ENCODE data around the gene OR10H3. TPM values are rescaled to one million over a fixed set of nuclear protein-coding genes. Genes with fewer than 3 reads are reported as not detected.

Gene OR10H3
- total RNA-seq, 1 experiment from 2014 or later = not detected

DNA sequence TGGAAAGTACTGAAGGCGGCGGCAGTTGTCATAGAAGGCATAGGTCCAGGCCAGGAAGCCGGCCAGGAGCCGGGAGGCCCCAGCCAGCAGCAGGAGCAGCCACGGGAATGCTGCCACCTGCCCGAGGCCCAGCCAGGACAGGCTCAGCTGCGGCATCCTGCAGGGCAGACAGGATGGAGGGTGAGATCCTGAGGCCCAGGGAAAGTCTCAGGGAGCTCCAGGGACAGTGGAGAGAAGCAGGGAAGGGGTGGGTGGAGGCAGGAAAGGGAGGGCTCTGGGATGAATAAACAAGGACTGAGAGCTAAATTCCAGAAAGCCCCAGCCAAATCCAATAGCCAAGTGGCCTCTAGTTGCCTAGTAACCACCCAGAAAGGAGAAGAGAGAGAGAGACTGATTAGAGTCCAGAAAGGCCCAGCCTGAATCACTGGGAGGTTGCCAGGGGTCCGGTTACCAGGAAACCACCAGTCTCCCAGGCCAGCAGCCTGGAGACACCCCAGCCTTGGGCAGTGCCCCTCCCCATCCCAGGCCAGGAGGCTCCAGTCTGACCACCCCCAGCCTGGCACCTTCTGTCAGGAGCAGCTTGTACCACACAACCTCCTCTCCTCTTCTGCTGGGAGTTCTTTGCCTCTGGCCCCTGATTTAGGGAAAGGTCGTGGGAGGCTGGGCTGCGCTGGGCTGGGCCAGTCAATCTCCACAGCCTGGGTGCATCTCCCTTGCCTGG is 42.1 kb downstream of the OR10H3 start:
- Histone ChIP-seq H3K27ac (ENCODE audit: low read depth, low read length) (no peak overlapping the region), H3K4me1 (ENCODE audit: control insufficient read depth in 1 of 2, insufficient read depth in 2 of 2, low read length in 2 of 2) (peaks cover 9 to 14% of the 10 kb centered on the region in 2 experiments; a peak in 3 of 4 replicates), H3K9me2 (ENCODE audit: insufficient read depth) (no peaks in the 10 kb centered on the region), H2AFZ (ENCODE audit: low read depth, low read length, poor library complexity, severe bottlenecking) (no peak overlapping the region), H3K9ac (ENCODE audit: low read length) (no peak overlapping the region), H3K36me3 (ENCODE audit: control insufficient read depth in 1 of 2, insufficient read depth in 2 of 2, low read length in 2 of 2) (no peaks in the 10 kb centered on the region), H3K4me2 (ENCODE audit: low read length) (no peak overlapping the region), H3K27me3 (ENCODE audit: insufficient read depth, low read length) (peaks cover 23% of the 10 kb centered on the region; the same call in 1 of the 2 replicates), H3K4me3 (replicated peaks in 1 of 2; ENCODE audit: low read depth in 1 of 2, low read length in 2 of 2) (no peak overlapping the region), H3K9me3 (ENCODE audit: control insufficient read depth in 1 of 2, insufficient read depth in 1 of 2, low read depth in 1 of 2, low read length in 2 of 2) (no peaks in the 10 kb centered on the region), H4K20me1 (ENCODE audit: insufficient read depth) (no peaks in the 10 kb centered on the region), H3K79me2 (ENCODE audit: insufficient read depth, low read length) (no peaks in the 10 kb centered on the region)
- CTCF ChIA-PET = no interaction called here
- RAD21 ChIA-PET (ENCODE audit: low non-redundant PET in 1 of 2, low total read pairs in 2 of 2, uncharacterized antibody in 2 of 2, unreplicated experiment in 2 of 2) = no interaction called here
- intact Hi-C loops (cut with micrococcal nuclease) = no loop called here
- ATAC-seq = peak; percentile 26
- TF ChIP-seq SIN3A (IDR thresholded peaks at IDR 0.05; ENCODE audit: low read depth) (no peak), ELF1 (IDR thresholded peaks at IDR 0.05; ENCODE audit: borderline replicate concordance, low read depth) (no peak), EZH2 (IDR thresholded peaks at IDR 0.05) (no peak)
- DNase-seq (ENCODE audit: low read depth, low spot score) = no peak
- POLR2A ChIA-PET = no interaction called here
- no TSS peak for BruUV-seq (replicated peaks)

DNA sequence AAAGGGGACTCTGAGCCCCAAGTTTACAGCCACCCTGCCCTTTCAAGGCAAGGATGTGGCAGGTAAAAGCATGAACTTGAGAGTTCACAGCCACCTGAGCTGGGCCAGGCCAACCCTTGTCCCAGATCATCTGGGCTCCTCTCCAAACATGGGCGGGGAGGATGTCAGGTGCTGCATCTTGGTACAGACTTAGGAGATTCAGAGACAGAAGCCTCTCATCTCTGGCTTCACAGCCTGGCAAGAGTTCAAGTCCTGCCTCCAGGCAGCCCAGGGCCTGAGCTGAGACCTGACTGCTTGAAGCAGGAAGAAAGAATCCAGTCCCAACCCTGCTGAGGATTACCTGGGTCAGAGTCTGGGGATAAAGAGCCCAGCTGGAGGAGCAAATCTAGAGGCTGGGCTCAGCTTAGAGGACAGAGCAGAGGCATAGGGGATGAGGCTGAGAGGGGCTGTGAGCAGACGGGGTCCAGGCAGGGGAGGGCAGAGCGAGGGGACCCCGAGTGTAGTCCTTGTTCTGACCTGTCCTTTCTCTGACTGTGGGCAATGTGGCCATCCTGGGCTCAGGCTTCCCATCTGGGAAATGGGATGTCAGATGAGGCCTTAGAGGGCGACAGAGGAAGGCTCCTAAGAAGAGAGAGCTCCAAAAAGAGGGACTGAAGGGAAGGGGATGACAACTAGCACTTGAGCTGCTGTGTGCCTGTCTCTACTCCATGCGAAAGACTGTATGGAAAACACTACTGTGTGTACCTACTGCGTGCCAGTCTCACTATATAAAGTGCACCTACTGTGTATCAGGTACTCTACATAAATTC is 43.0 kb downstream of the OR10H3 start:
- Histone ChIP-seq H3K9me2 (ENCODE audit: insufficient read depth) (no peaks in the 10 kb centered on the region), H3K79me2 (ENCODE audit: insufficient read depth, low read length) (no peaks in the 10 kb centered on the region), H3K9me3 (ENCODE audit: control insufficient read depth in 1 of 2, insufficient read depth in 1 of 2, low read depth in 1 of 2, low read length in 2 of 2) (no peaks in the 10 kb centered on the region), H3K9ac (ENCODE audit: low read length) (no peak overlapping the region), H3K4me2 (ENCODE audit: low read length) (no peak overlapping the region), H3K36me3 (ENCODE audit: control insufficient read depth in 1 of 2, insufficient read depth in 2 of 2, low read length in 2 of 2) (no peaks in the 10 kb centered on the region), H3K27me3 (ENCODE audit: insufficient read depth, low read length) (peaks cover 17% of the 10 kb centered on the region; the same call in 1 of the 2 replicates), H4K20me1 (ENCODE audit: insufficient read depth) (no peaks in the 10 kb centered on the region), H3K27ac (ENCODE audit: low read depth, low read length) (no peak overlapping the region), H3K4me3 (replicated peaks in 1 of 2; ENCODE audit: low read depth in 1 of 2, low read length in 2 of 2) (no peak overlapping the region), H2AFZ (ENCODE audit: low read depth, low read length, poor library complexity, severe bottlenecking) (no peak overlapping the region), H3K4me1 (ENCODE audit: control insufficient read depth in 1 of 2, insufficient read depth in 2 of 2, low read length in 2 of 2) (peaks cover 9 to 14% of the 10 kb centered on the region in 2 experiments; a peak in 3 of 4 replicates)
- POLR2A ChIA-PET = no interaction called here
- BruUV-seq (replicated peaks) = no TSS peak
- intact Hi-C loops (cut with micrococcal nuclease) = no loop called here
- DNase-seq (ENCODE audit: low read depth, low spot score) (no peak), ATAC-seq (peak; percentile 65)
- RAD21 ChIA-PET (ENCODE audit: low non-redundant PET in 1 of 2, low total read pairs in 2 of 2, uncharacterized antibody in 2 of 2, unreplicated experiment in 2 of 2) = no interaction called here
- CTCF ChIA-PET = no interaction called here
- TF ChIP-seq TCF7L2 (IDR thresholded peaks at IDR 0.05; ENCODE audit: borderline replicate concordance, extremely low read depth, insufficient read depth, insufficient read length) (no peak), FOSL1 (IDR thresholded peaks at IDR 0.05; ENCODE audit: low read depth) (no peak), SP1 (IDR thresholded peaks at IDR 0.05; ENCODE audit: low read depth) (no peak), POLR2AphosphoS5 (IDR thresholded peaks at IDR 0.05; ENCODE audit: low read depth, low read length) (no peak), SIN3A (IDR thresholded peaks at IDR 0.05; ENCODE audit: low read depth) (no peak), JUND (IDR thresholded peaks at IDR 0.05) (no peak)
- TF ChIP-seq, protein P1, sequence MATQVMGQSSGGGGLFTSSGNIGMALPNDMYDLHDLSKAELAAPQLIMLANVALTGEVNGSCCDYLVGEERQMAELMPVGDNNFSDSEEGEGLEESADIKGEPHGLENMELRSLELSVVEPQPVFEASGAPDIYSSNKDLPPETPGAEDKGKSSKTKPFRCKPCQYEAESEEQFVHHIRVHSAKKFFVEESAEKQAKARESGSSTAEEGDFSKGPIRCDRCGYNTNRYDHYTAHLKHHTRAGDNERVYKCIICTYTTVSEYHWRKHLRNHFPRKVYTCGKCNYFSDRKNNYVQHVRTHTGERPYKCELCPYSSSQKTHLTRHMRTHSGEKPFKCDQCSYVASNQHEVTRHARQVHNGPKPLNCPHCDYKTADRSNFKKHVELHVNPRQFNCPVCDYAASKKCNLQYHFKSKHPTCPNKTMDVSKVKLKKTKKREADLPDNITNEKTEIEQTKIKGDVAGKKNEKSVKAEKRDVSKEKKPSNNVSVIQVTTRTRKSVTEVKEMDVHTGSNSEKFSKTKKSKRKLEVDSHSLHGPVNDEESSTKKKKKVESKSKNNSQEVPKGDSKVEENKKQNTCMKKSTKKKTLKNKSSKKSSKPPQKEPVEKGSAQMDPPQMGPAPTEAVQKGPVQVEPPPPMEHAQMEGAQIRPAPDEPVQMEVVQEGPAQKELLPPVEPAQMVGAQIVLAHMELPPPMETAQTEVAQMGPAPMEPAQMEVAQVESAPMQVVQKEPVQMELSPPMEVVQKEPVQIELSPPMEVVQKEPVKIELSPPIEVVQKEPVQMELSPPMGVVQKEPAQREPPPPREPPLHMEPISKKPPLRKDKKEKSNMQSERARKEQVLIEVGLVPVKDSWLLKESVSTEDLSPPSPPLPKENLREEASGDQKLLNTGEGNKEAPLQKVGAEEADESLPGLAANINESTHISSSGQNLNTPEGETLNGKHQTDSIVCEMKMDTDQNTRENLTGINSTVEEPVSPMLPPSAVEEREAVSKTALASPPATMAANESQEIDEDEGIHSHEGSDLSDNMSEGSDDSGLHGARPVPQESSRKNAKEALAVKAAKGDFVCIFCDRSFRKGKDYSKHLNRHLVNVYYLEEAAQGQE (IDR thresholded peaks at IDR 0.05; ENCODE audit: low read depth) = no peak
- TF ChIP-seq, protein P2, sequence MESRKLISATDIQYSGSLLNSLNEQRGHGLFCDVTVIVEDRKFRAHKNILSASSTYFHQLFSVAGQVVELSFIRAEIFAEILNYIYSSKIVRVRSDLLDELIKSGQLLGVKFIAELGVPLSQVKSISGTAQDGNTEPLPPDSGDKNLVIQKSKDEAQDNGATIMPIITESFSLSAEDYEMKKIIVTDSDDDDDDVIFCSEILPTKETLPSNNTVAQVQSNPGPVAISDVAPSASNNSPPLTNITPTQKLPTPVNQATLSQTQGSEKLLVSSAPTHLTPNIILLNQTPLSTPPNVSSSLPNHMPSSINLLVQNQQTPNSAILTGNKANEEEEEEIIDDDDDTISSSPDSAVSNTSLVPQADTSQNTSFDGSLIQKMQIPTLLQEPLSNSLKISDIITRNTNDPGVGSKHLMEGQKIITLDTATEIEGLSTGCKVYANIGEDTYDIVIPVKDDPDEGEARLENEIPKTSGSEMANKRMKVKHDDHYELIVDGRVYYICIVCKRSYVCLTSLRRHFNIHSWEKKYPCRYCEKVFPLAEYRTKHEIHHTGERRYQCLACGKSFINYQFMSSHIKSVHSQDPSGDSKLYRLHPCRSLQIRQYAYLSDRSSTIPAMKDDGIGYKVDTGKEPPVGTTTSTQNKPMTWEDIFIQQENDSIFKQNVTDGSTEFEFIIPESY (IDR thresholded peaks at IDR 0.05; ENCODE audit: extremely low read depth, insufficient replicate concordance, low read length) = no peak
- TF ChIP-seq, protein P3, sequence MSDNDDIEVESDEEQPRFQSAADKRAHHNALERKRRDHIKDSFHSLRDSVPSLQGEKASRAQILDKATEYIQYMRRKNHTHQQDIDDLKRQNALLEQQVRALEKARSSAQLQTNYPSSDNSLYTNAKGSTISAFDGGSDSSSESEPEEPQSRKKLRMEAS (IDR thresholded peaks at IDR 0.05) = no peak
- TF ChIP-seq, protein P4, sequence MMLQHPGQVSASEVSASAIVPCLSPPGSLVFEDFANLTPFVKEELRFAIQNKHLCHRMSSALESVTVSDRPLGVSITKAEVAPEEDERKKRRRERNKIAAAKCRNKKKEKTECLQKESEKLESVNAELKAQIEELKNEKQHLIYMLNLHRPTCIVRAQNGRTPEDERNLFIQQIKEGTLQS (IDR thresholded peaks at IDR 0.05) = no peak
